Activated CD8-positive, alpha-beta memory T cell treated with anti-CD3 and anti-CD28 coated beads, Interleukin-2, amount 10 ng/mL, durations not matched to agents 7 days and 5 days (primary cell): Measurements from ENCODE around the gene MYL9. TPM values are rescaled to one million over a fixed set of nuclear protein-coding genes. Genes with fewer than 3 reads are reported as not detected.
"Not testable (repeated sequence)": the region's sequence is repeated elsewhere in the genome, so short reads cannot be mapped to it uniquely, and the experiment has no call there.

ENCODE experiments used
- ATAC-seq: fragments of 150-1000 bp; cut with Tn5 transposase; one replicate; pipeline ENCODE4 v1.10.0; 2021; ENCODE audit warnings: moderate library complexity
- CTCF ChIA-PET: fragments of 350-600 bp; sonication (Branson Sonifier 250); formaldehyde crosslinking; loops from one replicate; lab custom pipeline; 2021; ENCODE audit warnings: antibody characterized with exemption; lab: Charles Lee
- DNase-seq: peaks from one replicate; pipeline ENCODE4 v3.0.0-alpha.2; 2020
- H3K27ac Mint-ChIP-seq: one replicate; pipeline ENCODE4 v1.8.0; 2021; ENCODE audit warnings: mild to moderate bottlenecking, mixed read lengths
- H3K27me3 Mint-ChIP-seq: one replicate; pipeline ENCODE4 v1.8.0; 2021; ENCODE audit warnings: mixed read lengths
- H3K36me3 Mint-ChIP-seq: one replicate; pipeline ENCODE4 v1.8.0; 2021; ENCODE audit warnings: mild to moderate bottlenecking, mixed read lengths
- H3K4me1 Mint-ChIP-seq: one replicate; pipeline ENCODE4 v1.8.0; 2021; ENCODE audit warnings: mixed read lengths
- H3K4me3 Mint-ChIP-seq: one replicate; pipeline ENCODE4 v1.8.0; 2021; ENCODE audit warnings: mild to moderate bottlenecking, moderate library complexity, mixed read lengths
- H3K9me3 Mint-ChIP-seq: one replicate; pipeline ENCODE4 v1.8.0; 2022; ENCODE audit warnings: low read depth, mixed read lengths
- total RNA-seq, 2 experiments: library from RNA; stranded (reverse); gene quantifications; one replicate each; pipeline ENCODE4 v1.2.3, GENCODE V29; 2021

Gene MYL9
- total RNA-seq, 2 experiments from 2014 or later, result 0.59 to 0.96 TPM

DNA sequence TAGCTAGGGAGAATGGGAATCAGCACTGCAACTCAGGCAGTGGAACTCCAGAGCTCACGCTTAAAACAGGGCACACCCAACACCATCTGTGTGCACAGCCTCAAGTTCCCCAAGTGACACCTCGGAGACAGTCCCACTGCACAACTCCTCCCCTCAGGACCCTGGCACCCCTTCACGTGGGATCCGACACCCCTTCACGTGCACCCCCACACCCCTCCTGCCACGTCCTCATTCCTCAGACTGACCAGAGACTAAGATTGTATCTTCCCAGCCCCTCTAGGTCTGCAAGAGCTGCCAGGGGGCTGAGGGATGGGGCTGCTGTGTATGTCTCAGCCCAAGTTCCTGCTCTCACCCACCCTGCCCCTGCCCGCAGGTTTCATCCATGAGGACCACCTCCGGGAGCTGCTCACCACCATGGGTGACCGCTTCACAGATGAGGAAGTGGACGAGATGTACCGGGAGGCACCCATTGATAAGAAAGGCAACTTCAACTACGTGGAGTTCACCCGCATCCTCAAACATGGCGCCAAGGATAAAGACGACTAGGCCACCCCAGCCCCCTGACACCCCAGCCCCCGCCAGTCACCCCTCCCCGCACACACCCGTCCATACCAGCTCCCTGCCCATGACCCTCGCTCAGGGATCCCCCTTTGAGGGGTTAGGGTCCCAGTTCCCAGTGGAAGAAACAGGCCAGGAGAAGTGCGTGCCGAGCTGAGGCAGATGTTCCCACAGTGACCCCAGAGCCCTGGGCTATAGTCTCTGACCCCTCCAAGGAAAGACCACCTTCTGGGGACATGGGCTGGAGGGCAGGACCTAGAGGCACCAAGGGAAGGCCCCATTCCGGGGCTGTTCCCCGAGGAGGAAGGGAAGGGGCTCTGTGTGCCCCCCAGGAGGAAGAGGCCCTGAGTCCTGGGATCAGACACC is 7.6 kb downstream of the MYL9 start:
- Mint-ChIP-seq H3K36me3 (no peaks in the 10 kb centered on the region), H3K27me3 (no peaks in the 10 kb centered on the region), H3K9me3 (no peaks in the 10 kb centered on the region), H3K4me1 (no peaks in the 10 kb centered on the region), H3K4me3 (no peak overlapping the region), H3K27ac (no peak overlapping the region)
- CTCF ChIA-PET, result interaction anchor here (0.8 kb wide), 1 partner anchor 11 kb away, joined by 3 read pairs; no protein-coding TSS in a partner anchor
- no peak for DNase-seq
- ATAC-seq, result no peak

DNA sequence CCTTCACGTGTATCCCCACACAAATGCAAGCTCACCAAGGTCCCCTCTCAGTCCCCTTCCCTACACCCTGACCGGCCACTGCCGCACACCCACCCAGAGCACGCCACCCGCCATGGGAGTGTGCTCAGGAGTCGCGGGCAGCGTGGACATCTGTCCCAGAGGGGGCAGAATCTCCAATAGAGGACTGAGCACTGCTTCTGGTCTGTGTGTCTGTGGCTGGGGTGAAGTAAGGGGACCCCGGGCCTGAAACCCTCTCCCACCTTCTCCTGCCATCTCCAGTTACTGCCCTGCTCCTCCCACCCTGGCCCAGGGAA is 8.3 kb downstream of the MYL9 start:
- CTCF ChIA-PET, result no interaction called here
- DNase-seq (no peak), ATAC-seq (no peak)
- H3K27ac Mint-ChIP-seq, result no peak overlapping the region
- H3K9me3 Mint-ChIP-seq, result no peaks in the 10 kb centered on the region
- H3K27me3 Mint-ChIP-seq, result no peaks in the 10 kb centered on the region
- no peak overlapping the region for H3K4me3 Mint-ChIP-seq
- no peaks in the 10 kb centered on the region for H3K4me1 Mint-ChIP-seq
- no peaks in the 10 kb centered on the region for H3K36me3 Mint-ChIP-seq

- H3K4me1 Mint-ChIP-seq, result no peaks in the 10 kb centered on the region
- DNase-seq (no peak), ATAC-seq (no peak)
- H3K27ac Mint-ChIP-seq, result no peak overlapping the region
- H3K27me3 Mint-ChIP-seq, result no peaks in the 10 kb centered on the region
- no peak overlapping the region for H3K4me3 Mint-ChIP-seq
- CTCF ChIA-PET, result no interaction called here
- no peaks in the 10 kb centered on the region for H3K9me3 Mint-ChIP-seq
- no peaks in the 10 kb centered on the region for H3K36me3 Mint-ChIP-seq
These were observed 8.8 kb downstream of the MYL9 start for GRCh38 chr20:36549942-36550789.

DNA sequence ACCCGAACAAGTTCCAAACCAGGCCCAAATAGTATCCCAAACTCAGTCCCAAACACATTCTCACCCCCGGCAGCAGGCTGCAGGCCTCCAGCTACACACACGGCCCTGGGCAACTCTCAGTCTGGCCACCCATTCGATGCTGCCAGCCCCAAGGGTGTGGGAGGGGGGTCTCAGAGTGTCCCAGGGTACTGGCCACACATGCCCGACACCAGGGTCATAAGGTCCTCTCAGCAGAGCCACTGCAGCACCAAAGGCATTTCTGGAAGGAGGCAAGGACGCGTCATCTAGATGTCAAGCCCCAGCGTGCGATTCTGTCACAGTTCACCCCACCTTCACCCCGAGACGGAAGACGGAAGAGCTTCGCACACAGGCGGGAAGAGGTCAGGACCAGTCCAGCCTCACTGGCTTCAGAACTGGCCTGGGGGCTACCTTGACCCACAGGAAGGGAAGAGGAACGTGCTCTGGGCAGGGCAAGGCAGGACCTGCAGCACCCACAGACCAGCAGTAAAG is 9.5 kb downstream of the MYL9 start:
- Mint-ChIP-seq H3K4me1 (peaks cover 1% of the 10 kb centered on the region), H3K9me3 (no peaks in the 10 kb centered on the region), H3K36me3 (no peaks in the 10 kb centered on the region), H3K27me3 (no peaks in the 10 kb centered on the region), H3K27ac (no peak overlapping the region), H3K4me3 (no peak overlapping the region)
- ATAC-seq (no peak), DNase-seq (no peak)
- CTCF ChIA-PET, result no interaction called here

DNA sequence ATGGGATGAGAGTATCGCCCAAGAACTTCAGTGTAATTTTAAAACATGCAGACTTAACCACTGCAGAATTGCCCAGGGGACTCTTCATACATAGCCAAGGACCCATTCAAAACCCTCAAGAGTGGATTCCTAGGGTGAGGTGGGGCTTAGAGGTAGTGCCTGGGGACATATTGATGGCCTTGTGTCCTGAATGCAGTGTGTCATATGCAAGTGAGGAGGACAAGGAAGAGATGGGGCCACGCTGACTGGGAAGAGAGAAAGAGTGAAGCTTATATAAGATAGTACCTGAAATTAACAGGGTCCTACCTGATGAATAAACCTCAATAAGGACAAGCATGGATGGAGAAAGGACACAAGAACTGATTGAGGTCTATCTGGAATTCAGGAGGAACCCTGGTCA is 13.9 kb downstream of the MYL9 start:
- no peak overlapping the region for H3K4me3 Mint-ChIP-seq
- no peaks in the 10 kb centered on the region for H3K36me3 Mint-ChIP-seq
- H3K9me3 Mint-ChIP-seq, result no peaks in the 10 kb centered on the region
- CTCF ChIA-PET, result no interaction called here
- DNase-seq, result no peak
- H3K4me1 Mint-ChIP-seq, result peaks cover 11% of the 10 kb centered on the region
- no peaks in the 10 kb centered on the region for H3K27me3 Mint-ChIP-seq
- ATAC-seq, result no peak
- no peak overlapping the region for H3K27ac Mint-ChIP-seq

DNA sequence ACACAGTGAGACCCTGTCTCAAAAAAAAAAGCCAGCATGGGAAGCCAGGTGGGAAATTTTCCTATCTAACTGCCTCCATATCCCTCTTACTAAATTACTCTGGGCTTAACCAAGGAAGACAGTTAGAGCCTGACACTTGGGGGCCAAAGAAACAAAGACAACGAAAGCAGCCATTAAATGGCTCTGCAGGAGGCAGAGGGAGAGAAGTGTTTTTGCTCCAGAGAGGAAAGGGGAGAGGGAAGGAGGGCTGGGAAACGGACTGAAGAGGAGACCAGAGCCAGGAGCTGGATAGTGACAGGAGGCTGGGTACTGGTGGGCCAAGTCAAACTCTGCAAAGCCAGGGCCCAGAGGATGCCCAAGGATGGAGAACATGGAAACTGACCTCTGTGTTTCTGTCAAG is 21.4 kb downstream of the MYL9 start:
- ATAC-seq, result no peak
- Mint-ChIP-seq H3K4me3 (no peak overlapping the region), H3K27ac (no peak overlapping the region), H3K36me3 (peaks cover 15% of the 10 kb centered on the region), H3K4me1 (peaks cover 9% of the 10 kb centered on the region), H3K27me3 (no peaks in the 10 kb centered on the region), H3K9me3 (peaks cover 6% of the 10 kb centered on the region)
- DNase-seq, result no peak
- CTCF ChIA-PET, result interaction anchor here (1.1 to 1.9 kb wide), 2 partner anchors 34 to 43 kb away, joined by 4 to 6 read pairs; partner anchors contain the start of gene RAB5IF

DNA sequence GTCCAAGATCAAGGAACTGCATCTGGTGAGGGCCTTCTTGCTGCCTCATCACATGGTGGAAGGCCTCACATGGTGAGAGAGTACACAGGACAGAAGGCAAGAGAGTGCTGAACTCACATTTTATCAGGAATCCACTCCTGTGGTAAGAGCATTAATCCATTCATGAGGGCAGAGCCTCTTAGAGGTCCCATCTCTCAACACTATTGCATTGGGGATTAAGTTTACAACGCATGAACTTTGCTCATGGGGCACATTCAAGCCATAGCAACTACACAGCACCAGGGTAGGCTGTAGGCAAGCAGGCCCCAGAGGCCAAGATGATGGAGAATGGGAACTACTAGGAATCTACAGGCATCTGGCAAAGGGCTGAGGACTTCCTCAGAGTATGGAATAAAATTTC is 22.1 kb downstream of the MYL9 start:
- CTCF ChIA-PET, result no interaction called here
- Mint-ChIP-seq H3K4me1 (peaks cover 9% of the 10 kb centered on the region), H3K4me3 (no peak overlapping the region), H3K27me3 (no peaks in the 10 kb centered on the region), H3K36me3 (peaks cover 15% of the 10 kb centered on the region), H3K27ac (no peak overlapping the region), H3K9me3 (peaks cover 6% of the 10 kb centered on the region)
- ATAC-seq (no peak), DNase-seq (no peak)

- DNase-seq, CTCF ChIA-PET, H3K4me3 Mint-ChIP-seq, H3K9me3 Mint-ChIP-seq, ATAC-seq, H3K4me1 Mint-ChIP-seq, H3K27ac Mint-ChIP-seq, H3K27me3 Mint-ChIP-seq: not testable (repeated sequence)
- peaks cover 15% of the 10 kb centered on the region for H3K36me3 Mint-ChIP-seq
These were observed 22.9 kb downstream of the MYL9 start for GRCh38 chr20:36564078-36564725.

DNA sequence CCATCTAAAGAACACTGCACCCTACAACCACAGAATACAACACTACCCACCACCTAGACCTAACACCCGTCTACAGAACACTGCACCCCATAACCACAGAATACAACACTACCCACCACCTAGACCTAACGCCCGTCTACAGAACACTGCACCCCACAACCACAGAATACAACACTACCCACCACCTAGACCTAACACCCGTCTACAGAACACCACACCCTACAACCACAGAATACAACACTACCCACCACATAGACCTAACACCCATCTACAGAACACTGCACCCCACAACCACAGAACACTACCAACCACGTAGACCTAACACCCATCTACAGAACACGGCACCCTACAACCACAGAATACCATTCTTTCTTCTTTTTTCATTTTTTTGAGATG is 23.4 kb downstream of the MYL9 start:
- H3K4me3 Mint-ChIP-seq, H3K9me3 Mint-ChIP-seq, H3K27ac Mint-ChIP-seq, ATAC-seq, H3K27me3 Mint-ChIP-seq, H3K4me1 Mint-ChIP-seq, DNase-seq: not testable (repeated sequence)
- CTCF ChIA-PET, result interaction anchor here (1.4 to 1.6 kb wide), 2 partner anchors 10 to 65 kb away, joined by 3 to 4 read pairs; no protein-coding TSS in a partner anchor
- peaks cover 15% of the 10 kb centered on the region for H3K36me3 Mint-ChIP-seq

DNA sequence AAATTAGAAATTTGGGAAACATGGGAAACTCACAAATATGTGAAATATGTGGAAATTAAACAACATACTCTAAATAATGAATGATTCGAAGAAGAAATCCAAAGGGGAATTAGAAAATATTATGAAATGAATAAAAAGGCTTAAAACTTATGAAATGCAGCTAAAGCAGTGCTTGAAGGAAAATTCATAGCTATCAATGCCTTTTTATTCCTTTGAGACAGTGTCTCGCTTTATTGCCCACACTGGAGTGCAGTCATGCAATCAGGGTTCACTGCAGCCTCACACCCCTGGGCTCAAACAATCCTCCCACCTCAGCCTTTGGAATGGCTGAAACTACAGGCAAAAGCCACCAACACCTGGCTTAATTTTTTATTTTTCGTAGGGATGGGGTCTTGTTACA is 24.2 kb downstream of the MYL9 start:
- Mint-ChIP-seq H3K9me3 (peaks cover 6% of the 10 kb centered on the region), H3K4me1 (peaks cover 9% of the 10 kb centered on the region), H3K27ac (no peak overlapping the region), H3K4me3 (no peak overlapping the region), H3K36me3 (peaks cover 15% of the 10 kb centered on the region), H3K27me3 (no peaks in the 10 kb centered on the region)
- CTCF ChIA-PET, result interaction anchor here (1.4 to 2.7 kb wide), 3 partner anchors 10 to 65 kb away, joined by 3 to 6 read pairs (median 4); partner anchors contain the start of gene RAB5IF
- ATAC-seq, result no peak
- DNase-seq, result no peak

DNA sequence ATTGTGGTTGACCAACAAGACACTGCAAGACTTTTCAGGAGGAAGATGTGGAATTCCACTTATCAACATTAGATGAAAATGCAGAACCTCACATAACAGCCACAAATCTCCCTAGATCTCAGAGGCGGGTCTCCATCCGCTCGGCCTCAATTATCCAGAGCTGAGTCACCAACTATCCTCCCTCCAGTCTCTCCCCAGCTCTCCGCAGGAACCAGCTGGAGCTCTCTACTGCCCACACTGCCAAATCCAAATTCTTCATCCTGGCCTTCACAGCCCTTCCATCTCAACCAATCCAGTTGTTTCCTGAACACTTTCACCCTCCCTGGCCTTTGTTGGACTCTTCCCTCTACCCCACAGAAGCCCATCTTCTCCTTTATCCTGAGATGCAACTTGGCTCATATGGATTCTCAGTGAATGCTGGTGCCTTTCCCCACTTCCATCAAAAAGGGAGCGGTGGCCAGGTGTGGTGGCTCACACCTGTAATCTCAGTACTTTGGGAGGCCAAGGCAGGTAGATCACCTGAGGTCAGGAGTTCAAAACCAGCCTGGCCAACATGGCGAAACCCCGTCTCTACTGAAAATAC is 28.6 kb downstream of the MYL9 start:
- CTCF ChIA-PET, result interaction anchor here (2.1 kb wide), 1 partner anchor 12 kb away, joined by 9 read pairs; no protein-coding TSS in a partner anchor
- no peaks in the 10 kb centered on the region for H3K27me3 Mint-ChIP-seq
- peaks cover 20% of the 10 kb centered on the region for H3K4me1 Mint-ChIP-seq
- no peak for DNase-seq
- no peak overlapping the region for H3K27ac Mint-ChIP-seq
- peaks cover 9% of the 10 kb centered on the region for H3K36me3 Mint-ChIP-seq
- H3K4me3 Mint-ChIP-seq, result no peak overlapping the region
- H3K9me3 Mint-ChIP-seq, result peaks cover 3% of the 10 kb centered on the region
- no peak for ATAC-seq

DNA sequence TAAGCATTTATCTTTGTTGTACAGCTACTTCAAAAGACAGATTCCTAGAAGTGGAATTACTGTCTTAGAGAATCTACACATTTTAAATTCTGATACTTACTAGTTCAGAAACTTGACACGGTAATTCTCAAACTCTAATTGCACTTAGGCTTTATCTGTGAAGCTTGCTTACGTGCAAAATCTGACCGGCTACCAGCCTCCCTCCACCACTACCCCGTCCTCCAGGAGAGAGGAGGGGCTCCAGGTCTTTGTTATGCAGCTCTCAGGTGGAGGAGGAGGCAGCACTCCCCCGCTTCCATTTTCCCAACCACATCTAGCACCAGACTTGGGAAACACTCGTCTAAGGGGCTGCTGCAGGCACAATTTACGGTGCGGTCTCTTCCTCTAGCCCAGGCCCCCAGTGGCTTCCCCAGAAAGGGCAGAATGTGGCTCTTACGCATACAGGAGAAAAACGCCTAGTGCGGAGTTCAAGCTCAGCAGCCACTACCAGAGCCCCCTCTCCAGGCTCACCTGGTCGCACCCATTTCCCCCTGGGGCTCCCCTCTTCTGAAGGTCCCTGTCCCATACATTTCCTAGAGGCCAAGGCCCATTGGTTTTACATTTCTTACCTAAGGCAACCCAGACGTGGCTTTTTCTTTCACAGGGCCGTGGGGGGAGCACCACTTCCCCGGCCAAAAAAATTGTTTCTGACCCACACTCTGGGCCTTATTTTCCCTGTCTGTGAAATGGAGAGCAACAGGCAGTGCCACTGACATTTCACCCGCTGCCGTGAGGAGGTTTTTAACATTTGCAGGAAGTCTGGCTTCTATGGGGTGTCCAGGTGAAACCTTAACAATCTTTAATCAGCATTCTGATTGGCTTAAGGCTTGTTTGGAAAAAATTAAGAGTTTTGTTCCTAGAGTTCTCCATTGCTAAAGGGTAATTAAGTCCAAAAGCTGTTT is 30.5 kb downstream of the MYL9 start:
- CTCF ChIA-PET, result interaction anchor here (0.7 to 6.4 kb wide), 9 partner anchors 13 to 237 kb away, joined by 3 to 43 read pairs (median 4); partner anchors contain the start of genes NDRG3 and RAB5IF
- Mint-ChIP-seq H3K4me3 (peak overlapping the region; percentile 83), H3K27me3 (no peaks in the 10 kb centered on the region), H3K4me1 (peaks cover 37% of the 10 kb centered on the region), H3K36me3 (peaks cover 8% of the 10 kb centered on the region), H3K27ac (peak overlapping the region; percentile 94), H3K9me3 (no peaks in the 10 kb centered on the region)
- DNase-seq (no peak), ATAC-seq (no peak)
